ENCODE measurements around the gene MUSTN1.

Gene MUSTN1

GRCh38 chr3:52866427-52866826 is 31.6 kb upstream of the MUSTN1 start:
- no peak for TF ChIP-seq POLR2A (IDR thresholded peaks at IDR 0.05; ENCODE audit: low read length)
- no peak for TF ChIP-seq GATA1 (IDR thresholded peaks at IDR 0.05; ENCODE audit: low read depth, low read length)
- DNase-seq = no peak

- no peak for TF ChIP-seq GATA1 (IDR thresholded peaks at IDR 0.05; ENCODE audit: low read depth, low read length)
- no peak for TF ChIP-seq POLR2A (IDR thresholded peaks at IDR 0.05; ENCODE audit: low read length)
- no peak for DNase-seq
These were observed 31.2 kb upstream of the MUSTN1 start for GRCh38 chr3:52865994-52866393.

GRCh38 chr3:52860424-52860768 is 25.6 kb upstream of the MUSTN1 start:
- DNase-seq = no peak
- no peak for TF ChIP-seq POLR2A (IDR thresholded peaks at IDR 0.05; ENCODE audit: low read length)
- TF ChIP-seq GATA1 (IDR thresholded peaks at IDR 0.05; ENCODE audit: low read depth, low read length) = no peak

GRCh38 chr3:52859686-52860423 is 25.0 kb upstream of the MUSTN1 start:
- TF ChIP-seq POLR2A (IDR thresholded peaks at IDR 0.05; ENCODE audit: low read length) (no peak), GATA1 (IDR thresholded peaks at IDR 0.05; ENCODE audit: low read depth, low read length) (no peak)
- DNase-seq = no peak

GRCh38 chr3:52857864-52858263 is 23.0 kb upstream of the MUSTN1 start:
- TF ChIP-seq POLR2A (IDR thresholded peaks at IDR 0.05; ENCODE audit: low read length) = no peak
- TF ChIP-seq GATA1 (IDR thresholded peaks at IDR 0.05; ENCODE audit: low read depth, low read length) = no peak

GRCh38 chr3:52857133-52857532 is 22.3 kb upstream of the MUSTN1 start:
- no peak for DNase-seq
- TF ChIP-seq GATA1 (IDR thresholded peaks at IDR 0.05; ENCODE audit: low read depth, low read length) = no peak
- TF ChIP-seq POLR2A (IDR thresholded peaks at IDR 0.05; ENCODE audit: low read length) = no peak

More at GRCh38 chr3:52857864-52858263, 23.0 kb upstream of the MUSTN1 start:
- no peak for DNase-seq

- TF ChIP-seq GATA1 (IDR thresholded peaks at IDR 0.05; ENCODE audit: low read depth, low read length) = no peak
- no peak for TF ChIP-seq POLR2A (IDR thresholded peaks at IDR 0.05; ENCODE audit: low read length)
- DNase-seq = no peak
These were observed 21.8 kb upstream of the MUSTN1 start for GRCh38 chr3:52856666-52857065.

- DNase-seq = no peak
- no peak for TF ChIP-seq GATA1 (IDR thresholded peaks at IDR 0.05; ENCODE audit: low read depth, low read length)
- no peak for TF ChIP-seq POLR2A (IDR thresholded peaks at IDR 0.05; ENCODE audit: low read length)
These were observed 19.2 kb upstream of the MUSTN1 start for GRCh38 chr3:52854013-52854412.

- DNase-seq = no peak
- TF ChIP-seq GATA1 (IDR thresholded peaks at IDR 0.05; ENCODE audit: low read depth, low read length) = no peak
- TF ChIP-seq POLR2A (IDR thresholded peaks at IDR 0.05; ENCODE audit: low read length) = no peak
These were observed 17.6 kb upstream of the MUSTN1 start for GRCh38 chr3:52852419-52852818.

GRCh38 chr3:52851348-52851747 is 16.5 kb upstream of the MUSTN1 start:
- peak; percentile 66 to 74 for DNase-seq
- TF ChIP-seq POLR2A (IDR thresholded peaks at IDR 0.05; ENCODE audit: low read length) (no peak), GATA1 (IDR thresholded peaks at IDR 0.05; ENCODE audit: low read depth, low read length) (no peak)

- no peak for DNase-seq
- TF ChIP-seq GATA1 (IDR thresholded peaks at IDR 0.05; ENCODE audit: low read depth, low read length) = no peak
- no peak for TF ChIP-seq POLR2A (IDR thresholded peaks at IDR 0.05; ENCODE audit: low read length)
These were observed 14.8 kb upstream of the MUSTN1 start for GRCh38 chr3:52849656-52850055.

- peak in 1 of 2 experiments; percentile 56 for DNase-seq
- TF ChIP-seq POLR2A (IDR thresholded peaks at IDR 0.05; ENCODE audit: low read length) (no peak), GATA1 (IDR thresholded peaks at IDR 0.05; ENCODE audit: low read depth, low read length) (no peak)
These were observed 13.8 kb upstream of the MUSTN1 start for GRCh38 chr3:52848617-52849016.

- DNase-seq = no peak
- TF ChIP-seq GATA1 (IDR thresholded peaks at IDR 0.05; ENCODE audit: low read depth, low read length) = no peak
- TF ChIP-seq POLR2A (IDR thresholded peaks at IDR 0.05; ENCODE audit: low read length) = no peak
These were observed 12.9 kb upstream of the MUSTN1 start for GRCh38 chr3:52847726-52848125.

- TF ChIP-seq GATA1 (IDR thresholded peaks at IDR 0.05; ENCODE audit: low read depth, low read length) = no peak
- TF ChIP-seq POLR2A (IDR thresholded peaks at IDR 0.05; ENCODE audit: low read length) = no peak
- DNase-seq = no peak
These were observed 12.4 kb upstream of the MUSTN1 start for GRCh38 chr3:52847241-52847640.

- DNase-seq = no peak
- no peak for TF ChIP-seq POLR2A (IDR thresholded peaks at IDR 0.05; ENCODE audit: low read length)
- TF ChIP-seq GATA1 (IDR thresholded peaks at IDR 0.05; ENCODE audit: low read depth, low read length) = no peak
These were observed 11.7 kb upstream of the MUSTN1 start for GRCh38 chr3:52846432-52846965.

Measured in erythroblast (primary cell).